ENCODE data around the gene ID3.

Gene ID3

GRCh38 chr1:23559136-23559984 is at the start of gene ID3:
ID3 (minus strand) TSS chr1:23559501; CDS start chr1:23559426, 75 bp downstream.
- peak; percentile 98 for DNase-seq

GRCh38 chr1:23607944-23608343 is 48.6 kb upstream of the ID3 start:
- DNase-seq = no peak

- no peak for DNase-seq
Observed at GRCh38 chr1:23601968-23602876, 42.9 kb upstream of the ID3 start.

GRCh38 chr1:23601135-23601967 is 42.0 kb upstream of the ID3 start:
- no peak for DNase-seq

- DNase-seq = no peak
Observed at GRCh38 chr1:23600283-23600682, 41.0 kb upstream of the ID3 start.

GRCh38 chr1:23599125-23599524 is 39.8 kb upstream of the ID3 start:
- DNase-seq = no peak

GRCh38 chr1:23598424-23598823 is 39.1 kb upstream of the ID3 start:
- no peak for DNase-seq

- no peak for DNase-seq
Observed at GRCh38 chr1:23597635-23598388, 38.5 kb upstream of the ID3 start.

- DNase-seq = no peak
Observed at GRCh38 chr1:23596382-23597358, 37.4 kb upstream of the ID3 start.

- no peak for DNase-seq
Observed at GRCh38 chr1:23594927-23595353, 35.6 kb upstream of the ID3 start.

GRCh38 chr1:23594149-23594907 is 35.0 kb upstream of the ID3 start:
- no peak for DNase-seq

GRCh38 chr1:23593556-23594148 is 34.4 kb upstream of the ID3 start:
- DNase-seq = no peak

GRCh38 chr1:23593042-23593521 is 33.8 kb upstream of the ID3 start:
- no peak for DNase-seq

GRCh38 chr1:23592209-23592892 is 33.0 kb upstream of the ID3 start:
- no peak for DNase-seq

GRCh38 chr1:23591460-23592208 is 32.3 kb upstream of the ID3 start:
- DNase-seq = no peak

GRCh38 chr1:23590058-23590783 is 30.9 kb upstream of the ID3 start:
- peak; percentile 43 for DNase-seq

- DNase-seq = no peak
Observed at GRCh38 chr1:23589585-23589986, 30.3 kb upstream of the ID3 start.

Data from suppressor macrophage treated with lipopolysaccharide for 4 hours (primary cell).